HG03354 (cell line): ENCODE data around the gene XXYLT1.
"Not testable (repeated sequence)": the region's sequence is repeated elsewhere in the genome, so short reads cannot be mapped to it uniquely, and the experiment has no call there.

Source experiments
- ATAC-seq: cut with Tn5 transposase; IDR thresholded peaks from one replicate; pipeline ENCODE4 v1.9.1; 2021; ENCODE audit warnings: mild to moderate bottlenecking; ENCODE audit not compliant: unreplicated experiment, poor library complexity, severe bottlenecking

XXYLT1 gene

GRCh38 chr3:195270817-195271409 is at the start of gene XXYLT1:
XXYLT1 (minus strand) TSS chr3:195271159; CDS start chr3:195271058, 101 bp downstream.
- peak; percentile 88 for ATAC-seq

- no peak for ATAC-seq
Measured at GRCh38 chr3:195319060-195319459, 48.1 kb upstream of the XXYLT1 start.

GRCh38 chr3:195312714-195313113 is 41.8 kb upstream of the XXYLT1 start:
- no peak for ATAC-seq

- ATAC-seq = no peak
Measured at GRCh38 chr3:195307711-195308110, 36.8 kb upstream of the XXYLT1 start.

GRCh38 chr3:195306369-195306768 is 35.4 kb upstream of the XXYLT1 start:
- ATAC-seq = no peak

GRCh38 chr3:195302431-195302830 is 31.5 kb upstream of the XXYLT1 start:
- no peak for ATAC-seq

- ATAC-seq = no peak
Measured at GRCh38 chr3:195297446-195297845, 26.5 kb upstream of the XXYLT1 start.

- ATAC-seq = no peak
Measured at GRCh38 chr3:195296662-195297061, 25.7 kb upstream of the XXYLT1 start.

- no peak for ATAC-seq
Measured at GRCh38 chr3:195291121-195291520, 20.2 kb upstream of the XXYLT1 start.

GRCh38 chr3:195290643-195291042 is 19.7 kb upstream of the XXYLT1 start:
- ATAC-seq = not testable (repeated sequence)

- no peak for ATAC-seq
Measured at GRCh38 chr3:195286115-195286872, 15.3 kb upstream of the XXYLT1 start.

- no peak for ATAC-seq
Measured at GRCh38 chr3:195285372-195285771, 14.4 kb upstream of the XXYLT1 start.

GRCh38 chr3:195284842-195285241 is 13.9 kb upstream of the XXYLT1 start:
- ATAC-seq = no peak

- no peak for ATAC-seq
Measured at GRCh38 chr3:195282961-195283360, 12.0 kb upstream of the XXYLT1 start.

GRCh38 chr3:195274259-195274966 is 3.5 kb upstream of the XXYLT1 start:
- no peak for ATAC-seq

GRCh38 chr3:195271410-195272243 is 668 bp upstream of the XXYLT1 start:
- ATAC-seq = peak; percentile 77

- peak; percentile 18 for ATAC-seq
Measured at GRCh38 chr3:195270079-195270816, 711 bp downstream of the XXYLT1 start.

- no peak for ATAC-seq
Measured at GRCh38 chr3:195269375-195270078, 1.4 kb downstream of the XXYLT1 start.
